ENCODE results near the gene HLA-DPA1.
"Not testable (repeated sequence)": the region's sequence is repeated elsewhere in the genome, so short reads cannot be mapped to it uniquely, and the experiment has no call there.

The HLA-DPA1 gene

DNA sequence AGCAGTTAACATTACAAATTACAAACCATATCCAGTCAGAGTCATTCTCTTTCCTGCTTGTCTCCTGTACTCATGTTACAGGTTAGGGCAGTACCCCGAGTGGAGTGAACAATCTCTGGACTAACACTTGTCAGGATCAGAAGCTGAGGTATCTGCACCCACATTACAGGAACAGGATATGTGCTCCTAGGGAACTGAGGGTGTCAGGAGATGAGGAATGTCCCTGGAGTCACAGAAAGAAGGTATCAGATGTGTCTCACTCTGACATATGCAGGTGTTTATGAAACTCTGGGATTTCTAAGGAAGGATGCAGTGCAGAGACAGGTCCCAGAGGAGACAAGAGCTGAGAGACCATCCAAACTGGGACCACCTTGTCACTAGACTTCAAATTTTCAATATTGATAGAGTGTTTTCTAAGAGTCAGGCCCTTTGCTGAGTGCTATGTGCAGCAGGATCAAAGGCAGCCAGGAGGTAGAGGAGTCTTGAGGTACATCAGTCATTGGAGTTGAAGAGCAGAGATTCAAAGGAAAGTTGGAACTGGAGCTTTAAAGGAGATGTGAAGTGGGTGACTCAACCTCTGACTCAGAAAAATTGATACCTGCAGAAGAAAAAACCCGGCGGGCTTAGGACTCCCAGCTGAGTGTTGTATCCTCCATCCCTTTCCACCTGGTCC, 14.9 kb upstream of the HLA-DPA1 start:
- no peak for DNase-seq

- DNase-seq = no peak
These were observed 12.2 kb upstream of the HLA-DPA1 start for GRCh38 chr6:33085627-33086026.

DNA sequence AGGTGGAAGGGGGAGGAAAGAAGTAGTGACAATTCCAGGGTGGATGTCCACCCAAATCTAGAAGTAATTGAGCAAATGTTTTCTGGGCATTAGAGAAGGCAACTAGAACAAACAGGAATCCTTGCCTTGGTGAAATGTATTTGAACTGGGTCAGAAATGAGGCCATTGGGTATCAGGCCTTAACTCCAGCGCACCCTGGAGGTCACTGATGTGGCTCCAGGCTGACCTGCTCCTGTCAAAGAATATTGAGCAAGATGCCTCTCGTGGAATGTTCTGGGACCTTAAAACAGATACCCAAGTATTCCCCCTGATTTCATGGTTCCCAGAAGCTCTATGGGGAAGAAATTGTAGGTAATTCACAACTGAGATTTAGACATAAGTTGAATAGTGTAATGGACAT, 9.3 kb upstream of the HLA-DPA1 start:
- no peak for DNase-seq

DNA sequence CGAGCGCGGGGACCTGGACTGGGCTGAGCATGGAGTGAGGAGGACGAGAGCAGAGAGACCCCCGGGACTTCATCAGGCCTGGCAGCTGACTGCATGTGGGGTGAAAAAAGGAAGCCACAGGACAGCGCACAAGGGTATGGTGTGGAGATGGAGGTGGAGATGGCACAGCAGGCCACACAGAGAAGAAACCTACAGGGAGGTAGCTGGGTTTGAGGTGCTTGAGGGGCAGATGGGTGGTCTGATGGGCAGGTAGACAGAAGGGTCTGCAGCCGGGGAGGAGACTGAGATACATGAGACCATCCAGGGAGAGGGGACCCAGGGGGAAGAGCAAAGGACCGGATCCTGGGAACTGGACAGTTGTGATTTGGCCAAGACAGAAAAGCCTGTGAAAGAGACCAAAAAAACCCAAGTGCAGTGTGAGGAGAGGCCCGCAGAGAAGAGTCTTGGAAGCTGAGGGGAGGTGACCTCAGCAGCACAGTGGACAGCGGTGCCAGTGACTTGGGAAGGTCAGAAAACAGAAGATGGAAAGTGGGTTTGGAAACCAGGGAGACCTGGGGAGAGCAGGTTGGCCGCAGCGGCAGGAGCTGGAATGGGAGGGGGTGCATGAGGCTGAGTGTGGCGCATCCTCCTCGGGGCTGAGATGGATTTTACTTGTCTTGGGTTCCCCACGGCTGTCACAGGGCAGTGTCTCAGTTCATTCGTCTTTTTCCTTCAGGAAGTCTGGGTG, 7.8 kb upstream of the HLA-DPA1 start:
- no peak for DNase-seq

GRCh38 chr6:33080127-33081089, 7.0 kb upstream of the HLA-DPA1 start:
- DNase-seq = peak; percentile 32

GRCh38 chr6:33079580-33079979, 6.1 kb upstream of the HLA-DPA1 start:
- no peak for DNase-seq

DNA sequence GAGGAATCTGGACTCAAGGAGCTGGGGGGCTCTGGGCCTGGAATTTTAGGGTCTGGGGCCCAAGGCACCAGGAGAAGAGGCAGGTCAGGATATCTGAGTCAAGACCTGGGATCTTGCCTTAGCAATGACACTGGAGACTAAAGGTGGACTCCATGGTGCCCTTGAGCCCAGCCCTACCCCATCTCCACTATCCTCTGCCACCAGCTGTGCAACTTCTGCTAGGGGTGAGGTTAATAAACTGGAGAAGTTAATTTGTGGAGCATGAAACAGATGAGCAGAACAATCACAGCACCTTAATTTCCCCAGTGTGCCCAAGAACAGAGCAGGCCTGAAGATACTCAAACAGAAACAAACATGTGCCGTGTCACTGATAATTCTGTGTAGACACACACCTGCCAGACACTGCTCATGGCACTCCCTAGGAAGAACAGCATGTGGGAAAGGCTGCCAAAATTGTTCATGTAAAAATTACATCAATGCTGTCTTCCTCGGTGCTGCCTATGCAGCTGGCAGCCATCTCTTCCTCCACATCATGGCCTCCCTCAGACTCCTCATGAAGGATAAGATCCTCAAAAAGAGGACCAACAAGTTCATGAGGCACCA, 5.6 kb upstream of the HLA-DPA1 start:
- DNase-seq = no peak

DNA sequence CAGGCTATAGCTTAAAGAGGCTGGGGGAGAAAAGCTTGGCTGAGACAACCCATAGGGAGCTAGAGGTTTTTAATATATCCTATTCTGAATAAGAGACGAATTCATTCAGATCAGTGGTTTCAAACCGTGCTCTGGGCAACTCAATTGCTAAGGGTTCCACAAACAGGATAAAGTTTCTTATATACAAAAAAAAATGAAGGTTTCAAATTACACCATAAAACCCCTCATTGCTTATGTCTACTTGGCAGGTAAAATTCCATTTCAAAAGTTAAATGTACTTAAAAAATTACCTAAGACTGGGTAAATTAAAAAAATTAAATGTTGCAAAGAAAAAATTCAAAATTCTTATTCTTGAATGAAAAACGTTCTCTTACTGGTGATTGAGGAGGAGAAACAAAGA, 5.0 kb upstream of the HLA-DPA1 start:
- no peak for DNase-seq

DNA sequence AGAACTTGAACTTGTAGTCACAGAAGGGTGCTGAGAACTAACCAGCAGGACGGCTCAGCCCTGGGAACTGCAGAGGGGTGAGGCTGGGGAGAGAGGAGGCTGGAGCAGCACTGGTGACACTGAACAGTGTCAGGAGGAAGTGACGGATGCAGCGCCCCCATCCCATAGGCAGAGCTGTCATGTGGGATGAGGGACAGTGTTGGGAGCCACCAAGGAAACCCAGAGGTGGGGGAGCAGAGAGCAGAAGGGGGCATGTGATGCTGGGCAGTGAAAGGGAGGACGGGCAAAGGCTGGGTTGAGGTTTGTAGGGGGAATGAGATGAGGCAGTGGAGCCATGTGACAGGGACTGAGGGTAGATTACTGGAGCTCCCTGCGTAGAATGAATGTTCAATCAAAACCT, 4.5 kb upstream of the HLA-DPA1 start:
- DNase-seq = no peak

DNA sequence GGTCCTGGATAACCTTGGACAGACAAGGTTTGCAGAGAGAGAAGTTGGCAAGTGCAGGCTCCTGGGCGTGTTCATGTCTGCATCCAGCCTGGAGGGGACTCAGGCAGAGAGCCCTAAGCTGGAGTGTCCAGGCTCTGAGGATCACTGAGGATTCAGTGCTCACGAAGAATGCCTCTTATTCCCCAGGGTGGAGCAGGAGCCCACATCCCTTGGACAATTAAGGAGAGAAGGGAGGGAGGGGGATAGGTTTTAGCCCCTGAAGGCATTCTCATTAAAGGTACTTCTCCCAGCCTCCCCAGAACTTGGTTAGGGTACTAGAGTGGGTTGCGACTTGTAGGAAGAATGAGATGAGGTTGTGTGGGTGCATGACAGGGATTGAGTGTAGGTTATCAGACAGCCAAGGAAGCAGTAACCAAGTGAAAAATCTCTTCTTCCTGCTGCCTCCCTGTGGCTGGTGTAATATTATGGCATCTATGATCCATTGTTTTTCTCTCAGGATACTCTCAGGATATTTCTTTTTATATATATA, 3.0 kb upstream of the HLA-DPA1 start:
- no peak for DNase-seq

DNA sequence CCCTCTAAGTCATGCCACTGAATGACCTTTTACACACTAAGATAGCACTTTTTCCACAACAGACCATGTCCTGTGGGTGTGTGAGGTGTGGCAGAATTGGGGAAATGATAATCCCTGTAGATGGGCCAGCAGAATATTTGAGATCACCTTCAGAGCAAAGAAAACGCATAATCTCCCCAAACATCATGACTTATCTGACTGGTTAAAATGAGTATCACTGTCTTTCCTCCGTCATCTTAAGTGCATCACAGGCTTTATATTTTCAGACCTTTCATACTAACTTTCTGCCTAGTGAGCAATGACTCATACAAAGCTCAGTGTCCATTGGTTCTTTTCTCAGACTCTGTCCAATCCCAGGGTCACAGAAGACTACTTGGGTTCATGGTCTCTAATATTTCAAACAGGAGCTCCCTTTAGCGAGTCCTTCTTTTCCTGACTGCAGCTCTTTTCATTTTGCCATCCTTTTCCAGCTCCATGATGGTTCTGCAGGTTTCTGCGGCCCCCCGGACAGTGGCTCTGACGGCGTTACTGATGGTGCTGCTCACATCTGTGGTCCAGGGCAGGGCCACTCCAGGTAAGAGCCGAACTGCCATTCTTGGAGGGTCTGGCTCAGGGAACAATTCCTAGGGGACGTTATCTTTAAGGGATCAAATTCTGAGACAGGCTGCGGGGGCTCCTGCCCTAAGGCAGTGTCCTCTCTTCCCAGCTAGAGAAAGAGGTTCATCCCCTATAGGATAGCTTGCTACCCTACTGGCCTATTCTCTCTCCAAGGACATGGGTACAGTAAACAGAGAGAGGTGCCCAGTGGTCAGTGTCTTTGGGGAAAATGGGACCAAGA, 2.3 kb upstream of the HLA-DPA1 start, which contains the start of gene HLA-DPB1:
Gene HLA-DPB1 (plus strand): TSS at position 423 of the 838 bp plus-strand sequence. CDS start 52 bp downstream, at position 475.
- DNase-seq = peak; percentile 64

GRCh38 chr6:33075208-33075567, 1.7 kb upstream of the HLA-DPA1 start:
- no peak for DNase-seq

DNA sequence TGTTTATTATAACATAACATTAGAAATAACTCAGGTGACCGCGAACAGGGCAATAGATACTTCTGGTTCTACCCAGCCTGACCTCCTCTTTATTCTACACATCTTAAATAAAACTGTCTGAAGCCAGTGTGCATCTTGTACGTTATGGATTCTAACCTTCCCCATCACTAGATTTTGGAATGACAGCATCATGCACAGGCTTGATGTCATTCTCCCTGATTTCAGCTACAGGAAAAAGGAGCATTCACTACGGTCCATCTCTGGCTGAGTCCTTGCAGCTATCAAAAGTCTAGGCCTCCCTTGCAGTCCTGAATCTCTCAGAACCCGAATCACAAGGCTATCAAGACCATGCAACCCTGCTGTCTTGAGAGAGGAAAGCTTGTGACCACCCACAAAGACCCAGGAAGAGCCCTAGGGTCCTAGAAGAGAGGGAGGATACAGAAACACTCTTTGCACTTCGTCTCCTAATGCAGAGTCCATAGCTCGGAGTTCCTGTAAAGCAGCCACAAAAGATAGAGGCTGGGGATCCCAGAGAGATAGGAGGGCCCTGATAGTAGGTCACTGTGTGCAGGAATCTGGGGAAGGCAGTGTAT, 845 bp downstream of the HLA-DPA1 start:
- DNase-seq = no peak

GRCh38 chr6:33071569-33071968, 1.9 kb downstream of the HLA-DPA1 start:
- DNase-seq = no peak

GRCh38 chr6:33070909-33071308, 2.5 kb downstream of the HLA-DPA1 start:
- DNase-seq = no peak

DNA sequence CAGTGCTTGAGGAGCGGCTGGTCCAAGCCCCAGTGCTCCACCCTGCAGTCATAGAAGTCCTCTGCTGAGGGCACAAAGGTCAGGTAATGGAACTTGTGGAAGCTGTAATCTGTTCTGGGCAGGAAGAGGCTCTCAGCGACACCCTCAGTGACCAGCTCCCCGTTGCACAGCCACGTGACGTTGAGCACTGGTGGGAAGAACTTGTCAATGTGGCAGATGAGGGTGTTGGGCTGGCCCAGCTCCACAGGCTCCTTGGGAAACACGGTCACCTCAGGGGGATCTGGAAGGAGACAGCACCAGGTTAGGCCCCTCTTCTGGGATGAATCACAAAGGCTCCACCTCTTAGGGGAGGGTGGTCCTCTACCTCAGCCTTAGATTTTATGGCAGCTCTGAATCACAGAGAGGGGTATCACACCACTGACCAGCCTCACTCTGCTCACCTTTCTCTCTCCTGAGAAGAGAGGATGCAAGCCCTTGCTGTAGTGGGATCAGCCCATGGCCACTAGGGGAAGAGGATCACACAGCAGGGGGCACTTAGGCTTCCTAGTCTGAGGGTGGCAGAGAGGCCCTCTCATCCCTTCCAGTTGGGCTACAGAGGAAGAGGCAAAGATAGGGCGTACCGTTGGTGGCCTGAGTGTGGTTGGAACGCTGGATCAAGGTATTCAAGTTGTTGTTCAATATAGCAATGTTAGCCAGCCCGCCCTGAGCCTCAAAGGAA, 4.3 kb downstream of the HLA-DPA1 start:
- no peak for DNase-seq

DNA sequence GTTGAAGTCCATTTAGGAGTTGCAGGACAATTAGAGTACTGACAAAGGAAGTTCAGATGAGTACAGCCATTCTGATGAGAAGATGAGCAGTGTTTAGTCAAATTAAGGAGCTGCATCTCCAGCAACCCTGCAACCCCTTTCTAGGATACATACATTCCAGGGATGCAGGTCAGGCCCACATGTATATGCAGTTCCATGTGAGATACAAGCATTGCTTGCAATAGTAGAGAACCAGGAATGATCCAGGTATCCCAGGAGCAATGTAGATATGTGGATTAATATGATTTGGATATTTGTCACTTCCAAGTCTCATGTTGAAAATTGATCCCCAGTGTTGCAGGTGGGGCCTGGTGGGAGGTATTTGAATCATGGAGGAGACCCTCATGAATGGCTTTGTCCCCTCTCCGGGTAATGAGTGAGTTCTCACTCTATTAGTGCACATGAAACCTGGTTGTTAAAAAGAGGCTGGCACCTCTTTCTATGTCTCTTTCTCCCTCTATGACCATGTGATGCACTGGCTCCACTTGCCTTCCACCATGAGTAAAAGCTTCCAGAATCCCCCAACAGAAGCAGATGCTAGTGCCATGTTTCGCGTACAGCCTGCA, 6.4 kb downstream of the HLA-DPA1 start:
- DNase-seq = no peak

DNA sequence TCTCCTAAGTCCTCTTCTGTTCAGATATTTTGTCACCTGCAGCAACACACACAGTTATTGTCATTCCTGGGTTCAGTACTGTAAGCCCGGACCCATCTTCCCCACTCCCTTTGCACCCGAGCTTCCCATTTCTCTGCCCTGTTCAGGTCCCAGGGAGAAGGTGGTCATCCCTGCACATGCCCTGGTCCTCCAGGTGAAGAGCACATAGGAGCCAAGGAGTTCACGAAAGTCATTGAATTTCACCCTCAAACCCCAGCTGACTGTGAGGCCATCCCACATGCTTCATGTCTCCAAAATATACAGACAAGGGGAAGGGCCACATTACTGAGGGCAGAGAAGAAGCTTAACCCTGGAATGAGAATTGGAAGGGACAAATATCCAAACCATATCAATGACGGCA, 8.1 kb downstream of the HLA-DPA1 start:
- DNase-seq = no peak

DNA sequence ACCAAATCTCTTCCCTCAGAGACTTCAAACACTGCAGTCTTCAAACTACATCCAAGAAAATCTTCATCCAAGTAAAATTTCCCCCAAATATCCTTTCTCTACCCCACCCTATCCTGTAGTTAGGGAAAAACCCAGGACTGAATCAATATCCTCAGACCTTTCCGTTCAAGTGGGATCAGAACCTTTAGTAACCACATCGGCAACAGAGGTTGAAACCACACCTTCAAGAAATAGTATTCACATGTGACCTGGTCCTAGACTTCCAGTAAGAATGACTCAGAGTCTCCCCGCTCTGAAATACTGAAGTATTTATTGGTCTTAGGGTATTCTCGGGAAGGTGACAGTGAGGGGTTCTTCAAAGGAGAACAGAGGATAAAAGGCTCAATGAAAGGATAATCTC, 8.7 kb downstream of the HLA-DPA1 start:
- DNase-seq = no peak

- DNase-seq = not testable (repeated sequence)
These were observed 10.0 kb downstream of the HLA-DPA1 start for GRCh38 chr6:33063435-33063834.

All from NCI-H2227 treated with DMSO at 0.1 percent for 48 hours (cell line).